HG02840 (cell line): ENCODE results near the gene PTCHD4.
"Not testable (repeated sequence)": the region's sequence is repeated elsewhere in the genome, so short reads cannot be mapped to it uniquely, and the experiment has no call there.

ENCODE experiments used
- ATAC-seq: cut with Tn5 transposase; IDR thresholded peaks from one replicate; pipeline ENCODE4 v1.9.1; 2021; ENCODE audit warnings: mild to moderate bottlenecking, moderate library complexity, moderate number of reproducible peaks; ENCODE audit not compliant: unreplicated experiment, low FRiP score

PTCHD4 gene

GRCh38 chr6:48111143-48111506, at the start of gene PTCHD4:
PTCHD4 (minus strand) TSS chr6:48111197; CDS start chr6:48068957, 42,240 bp downstream.
- no peak for ATAC-seq

- no peak for ATAC-seq
Observed at GRCh38 chr6:48151142-48151541, 40.1 kb upstream of the PTCHD4 start.

- no peak for ATAC-seq
Observed at GRCh38 chr6:48150701-48151100, 39.7 kb upstream of the PTCHD4 start.

- no peak for ATAC-seq
Observed at GRCh38 chr6:48147051-48147450, 36.1 kb upstream of the PTCHD4 start.

- ATAC-seq: no peak
Observed at GRCh38 chr6:48144021-48144420, 33.0 kb upstream of the PTCHD4 start.

- ATAC-seq: no peak
Observed at GRCh38 chr6:48141975-48142374, 31.0 kb upstream of the PTCHD4 start.

GRCh38 chr6:48139818-48140614, 29.0 kb upstream of the PTCHD4 start:
- ATAC-seq: no peak

GRCh38 chr6:48136856-48137255, 25.9 kb upstream of the PTCHD4 start:
- ATAC-seq: no peak

GRCh38 chr6:48135323-48136084, 24.5 kb upstream of the PTCHD4 start:
- no peak for ATAC-seq

GRCh38 chr6:48134246-48134645, 23.2 kb upstream of the PTCHD4 start:
- no peak for ATAC-seq

- ATAC-seq: no peak
Observed at GRCh38 chr6:48123601-48124000, 12.6 kb upstream of the PTCHD4 start.

GRCh38 chr6:48121983-48122749, 11.2 kb upstream of the PTCHD4 start:
- not testable (repeated sequence) for ATAC-seq

GRCh38 chr6:48116699-48117645, 6.0 kb upstream of the PTCHD4 start:
- ATAC-seq: no peak

- no peak for ATAC-seq
Observed at GRCh38 chr6:48113130-48113529, 2.1 kb upstream of the PTCHD4 start.

GRCh38 chr6:48111575-48111974, 578 bp upstream of the PTCHD4 start:
- ATAC-seq: no peak

- no peak for ATAC-seq
Observed at GRCh38 chr6:48110436-48111142, 408 bp downstream of the PTCHD4 start.

- ATAC-seq: no peak
Observed at GRCh38 chr6:48109944-48110343, 1.1 kb downstream of the PTCHD4 start.

- not testable (repeated sequence) for ATAC-seq
Observed at GRCh38 chr6:48102476-48103195, 8.4 kb downstream of the PTCHD4 start.

- no peak for ATAC-seq
Observed at GRCh38 chr6:48101290-48101689, 9.7 kb downstream of the PTCHD4 start.
